Suppressor macrophage treated with lipopolysaccharide for 1 hour (primary cell): ENCODE measurements around the gene TBC1D17.

Source experiments
- DNase-seq, 3 donors: peaks; one replicate each; pipeline ENCODE4 v3.0.0-alpha.2; 2020 to 2022

TBC1D17 gene

DNA sequence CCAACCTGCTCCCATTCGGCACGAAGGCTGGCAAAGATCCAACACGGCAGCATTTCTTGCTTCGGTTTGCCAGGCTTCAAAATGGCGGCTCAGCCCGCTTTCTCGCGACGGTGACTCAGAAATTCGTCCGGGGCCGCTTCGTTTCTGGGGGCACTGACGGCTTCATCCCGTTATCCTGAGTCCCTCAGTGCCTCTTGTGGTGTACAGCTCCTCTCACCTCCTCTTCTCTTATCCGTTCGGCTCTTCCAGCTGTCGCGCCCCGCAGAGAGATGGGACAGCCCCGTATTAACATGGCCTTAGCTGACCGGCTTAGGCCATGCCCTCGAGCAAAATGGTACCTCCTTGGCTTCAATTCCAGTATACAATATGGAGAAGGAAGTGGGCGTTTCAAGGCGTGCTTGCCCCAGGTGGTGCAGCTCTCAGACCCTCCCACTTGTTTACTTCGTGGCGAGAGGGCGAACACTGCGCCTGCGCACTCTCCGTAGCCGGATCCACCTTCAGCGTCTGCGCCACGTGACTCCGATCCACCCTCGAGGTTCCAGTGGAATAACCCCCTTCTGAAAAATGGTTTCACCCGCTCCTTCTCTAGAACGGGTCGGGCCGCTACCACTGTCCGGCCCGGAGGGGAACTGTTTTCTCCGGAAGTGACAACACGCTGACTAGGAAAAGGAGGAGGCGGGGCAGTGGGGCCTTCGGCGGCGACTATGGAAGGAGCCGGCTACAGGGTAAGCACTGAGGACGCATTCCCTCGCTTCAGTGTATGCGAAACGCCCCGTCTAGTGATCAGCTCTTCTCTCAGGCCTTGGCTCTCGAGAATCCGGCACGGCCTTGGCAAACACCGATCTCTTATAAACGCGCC, at the start of gene TBC1D17, which contains the start of gene AKT1S1:
Gene TBC1D17 (plus strand): TSS at position 683 of the 859 bp plus-strand sequence. CDS start 22 bp downstream, at position 705.
Gene AKT1S1 (minus strand): TSS at position 336 of the 859 bp plus-strand sequence. CDS start 4,060 bp downstream, outside the sequence.
- peak; percentile 99 to 100 (median 100) for DNase-seq

- no peak for DNase-seq
These were observed 48.3 kb upstream of the TBC1D17 start for GRCh38 chr19:49829200-49829599.

GRCh38 chr19:49829721-49830120, 47.8 kb upstream of the TBC1D17 start:
- DNase-seq, result no peak

GRCh38 chr19:49830766-49831165, 46.7 kb upstream of the TBC1D17 start:
- no peak for DNase-seq

GRCh38 chr19:49831592-49831991, 45.9 kb upstream of the TBC1D17 start:
- DNase-seq, result no peak

- peak in 1 of 3 donors; percentile 31 for DNase-seq
These were observed 44.9 kb upstream of the TBC1D17 start for GRCh38 chr19:49832556-49832955.

DNA sequence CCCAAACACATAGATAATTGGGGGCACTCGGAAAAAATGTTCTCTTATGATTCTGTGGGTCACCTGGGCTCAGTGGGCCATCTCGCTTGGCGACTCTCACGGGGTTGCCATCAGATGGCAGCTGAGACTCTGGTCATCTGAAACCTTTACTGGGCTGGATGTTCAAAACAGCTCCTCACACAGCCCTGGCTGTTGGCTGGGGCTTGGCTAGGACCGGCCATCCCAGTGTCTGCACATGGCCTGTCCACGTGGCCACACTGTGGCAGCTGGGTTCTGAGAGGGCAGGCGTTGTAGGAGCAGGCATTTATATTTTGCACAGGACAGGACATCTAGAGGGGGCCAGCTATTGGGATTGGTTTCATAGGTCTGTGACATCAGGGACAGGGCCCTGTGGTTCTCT, 43.9 kb upstream of the TBC1D17 start:
- DNase-seq, result no peak

DNA sequence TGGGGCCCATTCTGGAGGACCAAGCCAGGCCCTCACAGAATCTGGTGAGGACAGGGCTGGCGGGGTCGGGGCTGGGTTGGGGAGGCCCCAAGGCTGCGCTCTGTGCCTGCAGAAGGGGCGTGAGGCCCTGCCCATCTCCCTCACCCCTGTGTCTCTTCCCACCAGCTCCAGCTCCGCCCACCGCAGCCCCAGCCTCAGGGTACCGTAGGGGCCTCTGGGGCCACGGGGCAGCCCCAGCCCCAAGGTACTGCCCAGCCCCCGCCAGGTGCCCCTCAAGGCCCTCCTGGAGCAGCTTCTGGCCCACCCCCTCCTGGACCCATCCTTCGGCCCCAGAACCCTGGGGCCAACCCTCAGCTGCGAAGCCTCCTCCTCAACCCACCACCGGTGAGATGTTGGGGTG, 41.9 kb upstream of the TBC1D17 start:
- DNase-seq, result no peak

DNA sequence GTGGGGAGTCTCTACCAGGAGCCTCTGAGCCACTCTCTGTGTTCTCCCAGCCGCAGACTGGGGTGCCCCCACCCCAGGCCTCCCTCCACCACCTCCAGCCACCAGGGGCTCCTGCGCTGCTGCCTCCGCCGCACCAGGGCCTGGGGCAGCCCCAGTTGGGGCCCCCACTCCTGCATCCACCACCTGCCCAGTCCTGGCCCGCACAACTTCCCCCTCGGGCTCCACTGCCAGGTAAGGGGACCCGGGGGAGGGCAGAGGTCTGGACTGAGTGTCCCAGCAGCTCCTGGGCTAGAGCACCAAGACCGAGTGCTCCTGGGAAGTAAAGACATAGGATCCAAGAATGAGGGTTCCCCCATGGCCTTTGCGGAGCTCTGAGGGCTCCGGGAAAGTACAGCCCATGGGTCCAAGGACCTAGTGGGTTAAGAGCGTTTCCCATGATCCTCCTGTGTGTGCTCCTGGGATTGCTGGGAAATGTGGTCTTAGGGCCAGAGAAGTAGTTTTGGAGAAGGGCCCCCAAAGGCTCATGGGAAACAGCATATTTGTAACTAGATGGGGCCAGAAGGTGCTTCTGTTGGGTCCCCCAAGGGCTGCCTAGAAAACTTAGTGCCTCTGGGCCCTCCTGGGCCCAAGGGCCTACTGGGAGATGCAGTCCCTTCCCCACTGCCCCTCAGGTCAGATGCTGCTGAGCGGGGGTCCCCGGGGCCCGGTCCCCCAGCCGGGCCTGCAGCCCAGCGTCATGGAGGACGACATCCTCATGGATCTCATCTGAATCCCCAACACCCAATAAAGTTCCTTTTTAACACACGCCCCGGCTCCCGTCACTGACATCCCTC, 41.1 kb upstream of the TBC1D17 start:
- DNase-seq, result no peak

- no peak for DNase-seq
These were observed 40.5 kb upstream of the TBC1D17 start for GRCh38 chr19:49837009-49837310.

GRCh38 chr19:49837425-49837824, 40.1 kb upstream of the TBC1D17 start:
- DNase-seq, result no peak

DNA sequence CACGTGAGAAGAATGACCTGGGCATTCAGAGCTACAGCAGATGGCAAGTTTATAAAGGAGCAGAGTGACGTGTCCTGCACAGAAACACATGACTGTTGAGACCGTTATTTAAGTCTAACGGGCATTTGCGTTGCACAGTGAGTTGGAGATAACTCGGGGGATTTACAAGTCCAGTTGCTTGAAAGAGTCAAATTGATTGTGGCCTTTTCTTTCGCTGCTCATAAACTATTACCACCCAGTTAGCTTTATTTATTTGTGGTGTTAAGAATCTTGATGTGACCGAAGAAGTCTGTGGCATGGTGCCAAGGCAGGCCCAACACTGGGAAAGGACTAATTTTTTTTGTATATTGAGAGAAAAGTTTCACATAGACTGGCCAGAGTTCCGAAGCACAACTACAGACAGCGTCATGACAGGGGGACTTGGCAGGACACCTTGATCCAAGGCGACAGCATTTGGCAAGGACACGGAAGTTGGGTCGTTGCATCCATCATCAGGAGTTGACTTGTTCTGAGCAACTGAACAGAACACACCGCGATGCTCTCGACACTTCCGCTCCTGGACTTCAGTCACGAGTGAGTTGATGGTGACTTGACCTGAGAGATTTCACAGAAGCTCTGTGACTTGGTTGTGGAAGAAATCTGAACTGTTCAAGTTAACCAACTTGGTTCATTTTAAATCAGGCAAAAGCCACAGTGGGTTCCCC, 38.5 kb upstream of the TBC1D17 start:
- no peak for DNase-seq

GRCh38 chr19:49839713-49840112, 37.8 kb upstream of the TBC1D17 start:
- DNase-seq, result no peak

DNA sequence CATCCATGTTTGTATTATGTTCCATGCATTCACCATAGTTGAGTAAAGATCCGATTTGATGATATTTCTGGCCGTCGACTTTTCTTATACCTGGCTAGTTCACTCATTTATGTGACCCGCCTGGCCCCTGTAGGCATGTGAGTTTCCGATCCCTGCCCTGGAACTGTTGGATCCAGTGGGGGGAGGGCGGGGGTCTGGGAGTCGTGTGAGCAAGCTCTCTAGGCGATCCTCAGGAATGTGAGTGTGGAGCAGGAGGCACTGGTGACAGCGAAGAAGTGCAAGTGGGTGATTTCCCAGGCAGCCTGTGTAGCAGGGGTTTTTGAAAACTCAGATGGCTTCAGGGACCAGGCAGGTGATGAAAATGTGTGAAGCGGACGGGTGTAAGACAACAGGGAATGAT, 37.2 kb upstream of the TBC1D17 start:
- no peak for DNase-seq

GRCh38 chr19:49840736-49841249, 36.7 kb upstream of the TBC1D17 start:
- no peak for DNase-seq

DNA sequence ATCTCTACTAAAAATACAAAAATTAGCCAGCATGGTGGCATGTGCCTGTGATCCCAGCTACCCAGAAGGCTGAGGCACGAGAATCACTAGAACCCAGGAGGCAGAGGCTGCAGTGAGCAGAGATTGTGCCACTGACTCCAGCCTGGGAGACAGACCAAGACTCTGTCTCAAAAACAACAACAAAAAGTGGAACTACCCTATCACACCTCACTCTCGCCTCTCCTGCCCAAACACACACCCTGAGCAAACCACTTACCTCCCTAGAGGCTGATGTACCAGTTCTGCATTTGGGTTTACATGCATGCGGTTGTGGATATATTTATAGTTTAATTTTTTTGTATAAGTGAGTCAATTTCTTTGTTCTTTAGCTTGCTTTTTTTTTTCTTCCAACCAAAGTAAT, 34.2 kb upstream of the TBC1D17 start:
- no peak for DNase-seq

DNA sequence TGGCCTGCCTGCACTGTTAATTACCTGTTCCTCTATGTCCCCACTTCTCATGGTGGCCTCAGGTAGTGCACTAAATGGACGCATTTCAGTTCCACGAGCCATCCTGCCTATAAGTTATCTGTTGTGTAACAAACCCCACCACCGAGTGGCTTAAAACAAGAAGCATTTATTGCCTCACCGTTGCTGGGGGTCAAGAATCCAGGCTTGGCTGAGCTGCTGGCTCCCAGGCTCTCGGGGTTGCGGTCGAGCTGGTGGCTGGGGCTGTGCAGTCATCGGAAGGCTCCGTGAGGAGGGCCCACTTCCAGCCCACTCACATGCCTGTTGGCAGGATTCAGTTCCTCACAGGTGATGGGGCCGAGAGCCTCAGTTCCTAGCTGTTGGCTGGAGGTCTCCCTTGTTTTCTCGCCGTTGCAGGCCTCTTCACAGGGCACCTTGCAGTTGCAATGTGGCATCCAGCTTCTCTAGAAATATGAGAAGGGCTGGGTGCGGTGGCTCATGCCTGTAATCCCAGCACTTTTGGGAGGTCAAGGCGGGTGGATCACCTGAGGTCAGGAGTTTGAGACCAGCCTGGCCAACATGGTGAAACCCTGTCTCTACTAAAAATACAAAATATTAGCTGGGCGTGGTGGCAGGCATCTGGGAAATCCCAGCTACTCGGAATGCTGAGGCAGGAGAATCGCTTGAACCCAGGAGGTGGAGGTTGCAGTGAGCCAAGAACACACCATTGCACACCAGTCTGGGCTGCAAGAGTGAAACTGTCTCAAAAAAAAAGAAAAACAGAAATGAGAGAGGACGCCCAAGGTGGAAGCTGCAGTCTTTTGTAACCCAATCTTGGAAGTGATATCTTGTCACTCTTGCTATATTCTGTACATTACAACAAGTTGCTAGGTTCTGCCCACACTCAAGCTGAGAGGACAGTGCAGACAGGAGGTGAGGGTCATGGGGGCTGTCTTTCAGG, 33.1 kb upstream of the TBC1D17 start:
- DNase-seq, result peak in 2 of 3 donors; percentile 22 to 30

DNA sequence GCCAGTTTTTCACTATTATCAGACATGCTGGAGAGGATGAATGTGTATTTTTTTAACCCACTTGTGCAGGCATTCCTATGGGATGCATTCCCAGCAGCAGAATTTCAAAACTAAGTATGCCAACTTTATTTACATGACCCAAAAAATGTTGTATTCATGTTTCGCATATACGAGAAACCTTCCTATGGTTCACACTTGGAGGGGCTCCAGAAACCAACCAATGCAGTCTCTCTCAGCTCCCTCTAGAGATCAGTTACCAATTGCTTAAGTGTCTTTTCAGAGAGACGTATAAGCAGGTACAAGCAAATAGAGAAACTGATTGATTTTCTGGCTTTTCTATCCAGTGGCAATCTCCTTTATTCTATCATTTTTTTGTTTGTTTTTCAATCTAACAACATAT, 32.1 kb upstream of the TBC1D17 start:
- DNase-seq, result no peak

- DNase-seq, result no peak
These were observed 31.1 kb upstream of the TBC1D17 start for GRCh38 chr19:49846408-49846807.

DNA sequence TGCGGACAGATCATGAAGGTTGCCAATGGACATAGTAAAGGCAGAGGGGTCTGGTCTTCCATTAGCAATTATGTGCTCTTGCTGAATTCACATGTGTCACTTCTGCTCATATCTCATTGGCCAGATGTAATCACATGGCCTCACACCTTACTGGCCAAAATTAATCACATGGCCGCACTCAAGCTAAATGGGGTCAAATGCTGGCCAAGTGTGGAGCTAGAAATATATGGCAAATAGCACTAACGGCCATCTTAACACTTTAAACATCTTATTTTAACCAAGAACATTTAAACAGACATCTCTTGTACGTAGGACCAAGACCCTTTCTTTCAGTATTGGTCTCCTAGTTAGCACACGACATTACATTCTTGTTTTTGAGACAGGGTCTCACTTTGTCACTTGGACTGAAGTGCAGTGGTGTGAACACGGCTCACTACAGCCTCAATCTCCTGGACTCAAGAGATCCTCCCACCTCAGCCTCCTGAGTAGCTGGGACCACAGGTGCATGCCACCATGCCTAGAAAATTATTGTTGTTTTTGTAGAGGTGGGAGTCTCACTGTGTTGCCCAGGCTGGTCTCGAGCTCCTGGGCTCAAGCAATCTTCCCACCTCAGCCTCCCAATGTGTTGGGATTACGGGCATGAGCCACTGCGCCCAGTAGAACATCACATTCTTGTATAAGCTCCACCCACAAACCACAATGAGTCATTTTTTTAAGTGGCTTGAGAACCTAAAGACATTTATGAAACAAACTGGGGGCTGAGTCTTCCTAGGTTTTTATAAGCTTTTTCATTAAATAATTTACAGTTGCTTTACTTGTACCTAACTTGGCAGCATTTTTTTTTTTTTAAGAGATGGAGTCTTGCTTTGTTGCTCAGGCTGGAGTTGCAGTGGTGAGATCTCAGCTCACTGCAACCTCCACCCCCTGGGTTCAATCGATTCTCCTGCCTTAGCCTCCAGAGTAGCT, 29.5 kb upstream of the TBC1D17 start:
- peak; percentile 75 to 88 (median 88) for DNase-seq

DNA sequence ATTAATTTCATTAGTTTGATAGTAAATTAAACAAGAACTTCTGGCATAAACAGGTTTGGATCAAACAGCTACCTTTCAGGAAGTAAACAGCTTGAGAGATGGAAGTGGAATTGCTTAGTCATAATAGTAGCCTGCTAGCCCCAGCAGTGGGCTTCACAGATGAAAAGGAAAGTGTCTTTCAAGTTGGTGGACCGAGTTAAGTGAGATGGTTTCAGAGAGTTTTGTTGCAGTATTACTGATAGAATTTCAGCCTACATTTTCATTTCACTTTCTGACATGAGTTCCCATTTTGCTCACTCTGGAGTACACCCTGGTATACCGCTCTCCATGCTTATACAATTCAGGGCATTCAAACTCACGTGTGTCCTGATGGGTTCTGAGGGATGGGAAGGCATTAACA, 28.6 kb upstream of the TBC1D17 start:
- DNase-seq, result no peak
